NT2/D1 (cell line): ENCODE results near the gene ANKS6.
A peak's percentile ranks its signal among the peaks of the same experiment; 100 is the strongest.

Experiments
- DNase-seq: peaks from one replicate; pipeline ENCODE4 v3.0.0-alpha.2; 2011; ENCODE audit warnings: low read depth, low spot score
- H3K27me3 ChIP-seq: 2 replicates; pipeline ENCODE4 v1.6.0; 2011; ENCODE audit warnings: mild to moderate bottlenecking; ENCODE audit not compliant: insufficient read length, insufficient read depth
- H3K36me3 ChIP-seq: 2 replicates; pipeline ENCODE4 v1.6.1; 2011; ENCODE audit warnings: mild to moderate bottlenecking, low read length, mixed read lengths; ENCODE audit not compliant: insufficient read depth, insufficient read length
- H3K4me1 ChIP-seq: 2 replicates; pipeline ENCODE4 v1.5.1; 2011; ENCODE audit not compliant: insufficient read depth, insufficient read length
- H3K4me3 ChIP-seq: 2 replicates; pipeline ENCODE4 v1.5.1; 2011; ENCODE audit warnings: low read depth; ENCODE audit not compliant: insufficient read length
- H3K9ac ChIP-seq: 2 replicates; pipeline ENCODE4 v1.6.0; 2011; ENCODE audit warnings: low read depth; ENCODE audit not compliant: insufficient read length
- H3K9me3 ChIP-seq: 2 replicates; pipeline ENCODE4 v1.5.1; 2011; ENCODE audit warnings: mild to moderate bottlenecking, low read length; ENCODE audit not compliant: insufficient read depth
- SUZ12 ChIP-seq: IDR thresholded peaks from 2 replicates; pipeline ENCODE4 v1.6.1; 2011; ENCODE audit not compliant: insufficient read length, insufficient read depth; ENCODE audit errors: extremely low read depth
- YY1 ChIP-seq: IDR thresholded peaks from 2 replicates; pipeline ENCODE4 v1.6.1; 2011; ENCODE audit not compliant: insufficient read length, insufficient read depth
- ZNF274 ChIP-seq: IDR thresholded peaks from 2 replicates; pipeline ENCODE4 v1.6.1; 2011; ENCODE audit warnings: mild to moderate bottlenecking, low read depth, low read length

The ANKS6 gene

GRCh38 chr9:98796364-98797101 is at the start of gene ANKS6:
Gene ANKS6, minus strand, starts transcription at chr9:98796555. Its CDS starts 64 bp downstream, at chr9:98796491.
- Histone ChIP-seq H3K36me3 (peaks cover 5% of the 10 kb centered on the region), H3K9ac (peak within 1 kb of the TSS; percentile 84), H3K4me3 (peak within 1 kb of the TSS; percentile 75), H3K4me1 (peaks cover 15% of the 10 kb centered on the region), H3K9me3 (peaks cover 17% of the 10 kb centered on the region), H3K27me3 (peaks cover 7% of the 10 kb centered on the region)
- DNase-seq: peak; percentile 59
- no peak for TF ChIP-seq SUZ12
- TF ChIP-seq YY1: no peak
- TF ChIP-seq ZNF274: no peak

DNA sequence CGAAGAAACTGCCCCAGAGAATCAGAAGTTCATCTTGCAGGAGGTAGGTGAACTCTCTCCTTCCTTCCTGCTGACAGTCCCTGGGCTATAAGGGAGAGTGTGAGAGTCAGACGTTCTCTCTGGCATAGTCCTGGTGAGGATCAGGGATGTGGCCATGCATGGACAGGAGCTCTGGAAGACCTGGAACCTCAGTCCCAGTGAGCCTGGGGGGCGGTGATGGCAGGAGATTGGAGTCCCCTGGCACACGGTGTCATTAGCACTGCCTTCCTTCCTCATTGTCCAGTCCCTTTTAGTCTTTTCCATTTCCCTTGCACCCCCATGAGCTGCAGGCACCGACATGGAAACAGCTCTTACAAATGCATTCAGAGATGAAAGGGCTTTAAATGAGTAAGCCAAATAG is 49.7 kb upstream of the ANKS6 start:
- H3K9ac ChIP-seq: no peak overlapping the region
- TF ChIP-seq SUZ12 (no peak), YY1 (no peak)
- peaks cover 4% of the 10 kb centered on the region for H3K36me3 ChIP-seq
- no peak for DNase-seq
- no peaks in the 10 kb centered on the region for H3K4me1 ChIP-seq
- H3K9me3 ChIP-seq: no peaks in the 10 kb centered on the region
- no peak overlapping the region for H3K4me3 ChIP-seq
- H3K27me3 ChIP-seq: no peaks in the 10 kb centered on the region

- H3K4me1 ChIP-seq: peaks cover 4% of the 10 kb centered on the region
- no peak overlapping the region for H3K9ac ChIP-seq
- H3K27me3 ChIP-seq: no peaks in the 10 kb centered on the region
- H3K36me3 ChIP-seq: peaks cover 14% of the 10 kb centered on the region
- TF ChIP-seq SUZ12 (no peak), YY1 (no peak)
- no peak overlapping the region for H3K4me3 ChIP-seq
- no peak for DNase-seq
- no peaks in the 10 kb centered on the region for H3K9me3 ChIP-seq
Observed at GRCh38 chr9:98842510-98842909, 46.2 kb upstream of the ANKS6 start.

DNA sequence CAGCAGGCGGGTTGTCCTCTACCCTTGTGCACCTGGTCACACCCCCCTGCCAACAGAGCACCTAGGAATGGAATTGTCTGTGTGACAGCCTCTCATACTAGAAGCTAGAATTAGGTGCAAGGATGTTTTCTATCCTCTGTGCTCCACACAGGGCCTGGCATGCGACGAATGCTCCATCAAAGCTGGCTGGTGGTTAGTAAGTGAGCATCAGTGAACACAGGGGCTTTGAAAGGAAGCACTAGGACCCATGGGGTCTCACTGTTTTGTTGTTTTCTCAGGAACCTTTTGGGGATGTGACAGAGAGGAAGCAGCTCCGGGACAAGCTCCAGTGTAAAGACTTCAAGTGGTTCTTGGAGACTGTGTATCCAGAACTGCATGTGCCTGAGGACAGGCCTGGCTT is 43.4 kb upstream of the ANKS6 start:
- Histone ChIP-seq H3K36me3 (peaks cover 16% of the 10 kb centered on the region), H3K9ac (no peak overlapping the region), H3K9me3 (no peaks in the 10 kb centered on the region), H3K4me3 (no peak overlapping the region), H3K4me1 (peaks cover 4% of the 10 kb centered on the region), H3K27me3 (no peaks in the 10 kb centered on the region)
- no peak for TF ChIP-seq YY1
- TF ChIP-seq SUZ12: no peak
- TF ChIP-seq ZNF274: no peak
- DNase-seq: no peak

- H3K27me3 ChIP-seq: no peaks in the 10 kb centered on the region
- no peak overlapping the region for H3K9ac ChIP-seq
- TF ChIP-seq ZNF274 (no peak), SUZ12 (no peak), YY1 (no peak)
- peaks cover 7% of the 10 kb centered on the region for H3K4me1 ChIP-seq
- no peak overlapping the region for H3K4me3 ChIP-seq
- peaks cover 16% of the 10 kb centered on the region for H3K36me3 ChIP-seq
- DNase-seq: no peak
- H3K9me3 ChIP-seq: no peaks in the 10 kb centered on the region
Observed at GRCh38 chr9:98838868-98839565, 42.7 kb upstream of the ANKS6 start.

DNA sequence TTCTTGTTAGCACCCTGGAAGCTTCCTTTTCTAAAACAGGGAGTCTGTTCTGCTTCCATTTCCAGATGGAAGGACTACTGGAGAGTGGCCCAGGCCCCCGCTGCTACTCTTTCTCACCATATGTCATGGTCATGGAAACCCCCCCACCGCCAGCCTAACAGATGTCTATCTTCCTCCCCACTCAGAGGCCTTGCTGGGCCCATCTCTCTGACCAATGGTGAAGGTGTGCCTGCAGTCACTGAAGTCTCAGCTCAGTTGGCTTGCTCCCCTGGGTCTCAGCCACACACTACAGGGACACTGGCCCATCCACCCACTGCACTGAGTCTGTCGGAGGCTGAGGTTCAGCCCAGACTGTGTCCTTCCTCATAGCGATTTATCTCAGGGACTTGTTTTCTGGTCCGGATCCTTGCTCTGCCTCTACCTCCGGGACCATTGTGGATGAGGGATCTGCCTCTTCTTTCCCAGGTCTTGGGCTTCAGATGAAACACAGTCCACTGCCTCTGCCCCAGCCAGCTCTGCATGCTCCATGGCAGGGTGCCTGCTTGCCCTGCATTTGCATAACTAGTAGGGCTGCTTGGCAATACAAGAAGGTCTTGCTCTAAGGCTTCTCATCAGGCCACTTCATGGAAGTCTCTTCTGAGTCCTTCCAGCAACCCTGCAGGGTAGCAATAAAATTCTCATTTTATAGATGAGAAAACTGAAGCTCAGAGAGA is 42.0 kb upstream of the ANKS6 start:
- Histone ChIP-seq H3K36me3 (peaks cover 16% of the 10 kb centered on the region), H3K9ac (no peak overlapping the region), H3K9me3 (no peaks in the 10 kb centered on the region), H3K27me3 (no peaks in the 10 kb centered on the region), H3K4me1 (peaks cover 7% of the 10 kb centered on the region), H3K4me3 (no peak overlapping the region)
- no peak for DNase-seq
- TF ChIP-seq YY1: no peak
- TF ChIP-seq ZNF274: no peak
- no peak for TF ChIP-seq SUZ12

DNA sequence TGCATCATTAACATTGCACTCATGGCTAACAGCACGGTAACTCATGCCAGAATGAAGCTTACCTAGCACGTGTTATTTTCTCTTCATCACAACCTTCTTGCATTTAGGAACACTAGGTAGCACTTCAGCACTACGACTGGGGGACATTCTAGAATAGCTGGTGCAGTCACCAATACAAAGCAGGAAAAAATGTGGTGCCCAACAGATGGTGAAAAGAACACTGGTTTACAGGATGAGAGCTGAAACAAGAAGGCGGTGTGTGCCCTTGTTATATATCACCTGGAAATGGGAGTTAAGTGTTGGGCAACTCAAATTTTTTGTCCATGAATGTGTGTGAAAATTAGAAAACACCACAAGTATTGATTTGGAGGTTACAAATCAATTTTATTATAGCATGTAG is 41.2 kb upstream of the ANKS6 start:
- H3K27me3 ChIP-seq: no peaks in the 10 kb centered on the region
- H3K4me1 ChIP-seq: peaks cover 7% of the 10 kb centered on the region
- TF ChIP-seq SUZ12: no peak
- no peak overlapping the region for H3K9ac ChIP-seq
- peaks cover 16% of the 10 kb centered on the region for H3K36me3 ChIP-seq
- H3K4me3 ChIP-seq: no peak overlapping the region
- H3K9me3 ChIP-seq: no peaks in the 10 kb centered on the region
- DNase-seq: no peak
